GM12878 (cell line): ENCODE measurements around the gene UBAC2.

Experiments
- IRF3 ChIP-seq: fragments of 450-650 bp; IDR thresholded peaks from 2 replicates; pipeline ENCODE4 v1.6.1; 2014; ENCODE audit warnings: mild to moderate bottlenecking
- PRDM15 ChIP-seq: fragments of 450-650 bp; formaldehyde crosslinking; IDR thresholded peaks from 2 replicates; pipeline ENCODE4 v1.4.0; 2020; ENCODE audit warnings: mild to moderate bottlenecking, moderate library complexity

GRCh38 chr13:99391781-99392469 is 191.3 kb downstream of the UBAC2 start:
- TF ChIP-seq PRDM15 (CRISPR knock-in tag) (no peak), IRF3 (no peak)
